SH-SY5Y (cell line): ENCODE data around the gene ANLN.

Experiments
- GATA2 ChIP-seq: IDR thresholded peaks from 2 replicates; pipeline ENCODE4 v1.6.1; 2011; ENCODE audit warnings: mild to moderate bottlenecking, low read depth, low read length
- GATA3 ChIP-seq: IDR thresholded peaks from 2 replicates; pipeline ENCODE4 v1.6.1; 2011; ENCODE audit warnings: low read depth, mild to moderate bottlenecking, low read length, moderate library complexity

- TF ChIP-seq GATA2 (no peak), GATA3 (no peak)
Measured at GRCh38 chr7:36475011-36475342, 85.3 kb downstream of the ANLN start.
